Measurements from ENCODE around the gene HS6ST2.

GRCh38 chrX:132766452-132766851, 192.0 kb downstream of the HS6ST2 start:
- TF ChIP-seq CTCF (conservative IDR thresholded peaks at IDR 0.05; ENCODE audit: low read depth, low read length) (no peak), EZH2phosphoT487 (IDR thresholded peaks at IDR 0.05; ENCODE audit: borderline replicate concordance, low read length) (no peak), EZH2 (IDR thresholded peaks at IDR 0.05; ENCODE audit: low read length, unreplicated experiment) (no peak)
